AG04449 (cell line): Measurements from ENCODE around the gene IQSEC2.

Experiments used
- CTCF ChIA-PET: fragments of 350-600 bp; formaldehyde crosslinking; extraction: SDS; loops from one replicate; lab custom pipeline; 2021; ENCODE audit warnings: antibody characterized with exemption; lab: Yijun Ruan, JAX
- POLR2A ChIA-PET: fragments of 400-600, 350-600 bp; formaldehyde crosslinking; extraction: SDS; loops from one replicate; lab custom pipeline; 2020; ENCODE audit warnings: antibody characterized with exemption, inconsistent platforms; lab: Yijun Ruan, JAX
- DNase-seq: peaks from one replicate; pipeline ENCODE4 v3.0.0-alpha.2; 2010; ENCODE audit warnings: low read depth, low spot score
- H3K4me3 ChIP-seq: 2 replicates; pipeline ENCODE4 v1.5.1; 2011; ENCODE audit warnings: low read depth, mild to moderate bottlenecking, control low read depth, low read length
- CTCF ChIP-seq: IDR thresholded peaks from one replicate; pipeline ENCODE4 v1.5.1; 2011; ENCODE audit warnings: mild to moderate bottlenecking, moderate library complexity, low read length, control low read depth, inconsistent platforms; ENCODE audit not compliant: insufficient read depth; ENCODE audit errors: missing control alignments

IQSEC2 gene

GRCh38 chrX:53286171-53286570, 4.8 kb upstream of the IQSEC2 start:
- TF ChIP-seq CTCF: no peak
- no peak for DNase-seq
- ChIA-PET CTCF (interaction anchor here (0.9 to 5.3 kb wide), 9 partner anchors 9 to 160 kb away, joined by 3 to 46 read pairs (median 8); no protein-coding TSS in a partner anchor), POLR2A (no interaction called here)
- H3K4me3 ChIP-seq: no peak overlapping the region

GRCh38 chrX:53285591-53285990, 4.2 kb upstream of the IQSEC2 start:
- DNase-seq: no peak
- no peak for TF ChIP-seq CTCF
- ChIA-PET POLR2A (no interaction called here), CTCF (interaction anchor here (0.9 to 5.3 kb wide), 12 partner anchors 9 to 160 kb away, joined by 3 to 46 read pairs (median 7); no protein-coding TSS in a partner anchor)
- no peak overlapping the region for H3K4me3 ChIP-seq

- no peak for DNase-seq
- peak; percentile 79 for TF ChIP-seq CTCF
- no peak overlapping the region for H3K4me3 ChIP-seq
- CTCF ChIA-PET: interaction anchor here (0.8 to 5.3 kb wide), 20 partner anchors 9 to 197 kb away, joined by 3 to 46 read pairs (median 8); no protein-coding TSS in a partner anchor
- POLR2A ChIA-PET: no interaction called here
Measured at GRCh38 chrX:53284684-53285447, 3.5 kb upstream of the IQSEC2 start.

GRCh38 chrX:53283567-53283966, 2.2 kb upstream of the IQSEC2 start:
- no peak overlapping the region for H3K4me3 ChIP-seq
- ChIA-PET CTCF (interaction anchor here (1.0 to 5.3 kb wide), 18 partner anchors 10 to 198 kb away, joined by 3 to 46 read pairs (median 8); no protein-coding TSS in a partner anchor), POLR2A (no interaction called here)
- TF ChIP-seq CTCF: no peak
- DNase-seq: no peak

- POLR2A ChIA-PET: no interaction called here
- CTCF ChIA-PET: interaction anchor here (1.0 to 5.3 kb wide), 13 partner anchors 8 to 153 kb away, joined by 3 to 46 read pairs (median 8); no protein-coding TSS in a partner anchor
- H3K4me3 ChIP-seq: no peak overlapping the region
- DNase-seq: no peak
- TF ChIP-seq CTCF: no peak
Measured at GRCh38 chrX:53283099-53283498, 1.7 kb upstream of the IQSEC2 start.

GRCh38 chrX:53281963-53282695, 745 bp upstream of the IQSEC2 start:
- no peak for DNase-seq
- H3K4me3 ChIP-seq: no peak overlapping the region
- no peak for TF ChIP-seq CTCF
- ChIA-PET CTCF (interaction anchor here (0.6 to 5.3 kb wide), 9 partner anchors 9 to 1776 kb away, joined by 3 to 46 read pairs (median 4); no protein-coding TSS in a partner anchor), POLR2A (no interaction called here)
